Lung (tissue), 12 donors: ENCODE data around the gene KRT31. TPM values are rescaled to one million over a fixed set of nuclear protein-coding genes. Genes with fewer than 3 reads are reported as not detected.

Experiments
- ATAC-seq: fragments of 200-7000 bp; cut with Tn5 transposase; one replicate; pipeline ENCODE4 v1.9.1; 2020; ENCODE audit warnings: moderate number of reproducible peaks; ENCODE audit not compliant: insufficient read depth, low FRiP score
- DNase-seq, 3 donors: peaks; one replicate each; pipeline ENCODE4 v3.0.0-alpha.2; 2013 to 2017
- H3K27ac ChIP-seq, 2 donors: one replicate each; pipeline ENCODE4 v1.5.1; 2013; ENCODE audit warnings: mild to moderate bottlenecking in 2 of 2, moderate library complexity in 2 of 2, control low read depth in 1 of 2, inconsistent platforms in 1 of 2, low read depth in 1 of 2, low read length in 1 of 2
- H3K27me3 ChIP-seq, 3 donors: one replicate each; pipeline ENCODE4 v1.5.1; 2013; ENCODE audit warnings: low read length in 2 of 3; ENCODE audit not compliant: control insufficient read depth in 3 of 3, insufficient read depth in 3 of 3
- H3K36me3 ChIP-seq, 4 donors: one replicate each; pipeline ENCODE4 v1.5.1; 2013; ENCODE audit warnings: low read length in 4 of 4, mild to moderate bottlenecking in 1 of 4, moderate library complexity in 1 of 4; ENCODE audit not compliant: control insufficient read depth in 4 of 4, insufficient read depth in 4 of 4
- H3K4me1 ChIP-seq, 5 donors: one replicate each; pipeline ENCODE4 v1.5.1; 2013; ENCODE audit warnings: low read length in 5 of 5, mild to moderate bottlenecking in 2 of 5, moderate library complexity in 1 of 5; ENCODE audit not compliant: control insufficient read depth in 5 of 5, insufficient read depth in 5 of 5
- H3K4me3 ChIP-seq: one replicate; pipeline ENCODE4 v1.5.1; 2013; ENCODE audit warnings: mild to moderate bottlenecking, control low read depth, moderate library complexity
- H3K9ac ChIP-seq, 2 donors: one replicate each; pipeline ENCODE4 v1.5.1; 2013; ENCODE audit warnings: low read length in 2 of 2, control low read depth in 1 of 2; ENCODE audit not compliant: insufficient read depth in 1 of 2
- H3K9me3 ChIP-seq, 4 donors: one replicate each; pipeline ENCODE4 v1.5.1; 2013; ENCODE audit warnings: low read length in 3 of 4, mild to moderate bottlenecking in 1 of 4, moderate library complexity in 1 of 4; ENCODE audit not compliant: control insufficient read depth in 4 of 4, insufficient read depth in 3 of 4
- WGBS, 2 donors: extraction: QIAGEN DNeasy Blood & Tissue Kit; methylation state at CpG; one replicate each; pipeline ENCODE4 v1.1.7; 2013; 5-methylcytosine and 5-hydroxymethylcytosine counted together
- polyA plus RNA-seq, 2 donors: library from polyadenylated mRNA; stranded (reverse); fragments of 200-250 nt; gene quantifications; one replicate each; pipeline ENCODE4 v1.2.1, GENCODE V29; 2013
- total RNA-seq, 2 donors: library from RNA; depleted of rRNA in 1 of 2; stranded (reverse); fragments of >200 nt in 1 of 2; gene quantifications; one replicate each; pipeline ENCODE4 v1.2.1, GENCODE V29; 2014 to 2021
- TF ChIP-seq, protein P1 (sequence below): IDR thresholded peaks from 2 replicates; pipeline ENCODE4 v1.5.1; 2012; ENCODE audit warnings: mild to moderate bottlenecking; ENCODE audit errors: control extremely low read depth, extremely low read depth
- donor health status: control.
- donor health status: control.
- donor health status: Bipolar disorder and iron deficiency.
- donor health status: healthy.
- donor health status: DM: yes; HTN: yes; CAD: no.

The KRT31 gene
- total and polyA plus RNA-seq, 4 donors: 0.02 TPM; not detected in 3

DNA sequence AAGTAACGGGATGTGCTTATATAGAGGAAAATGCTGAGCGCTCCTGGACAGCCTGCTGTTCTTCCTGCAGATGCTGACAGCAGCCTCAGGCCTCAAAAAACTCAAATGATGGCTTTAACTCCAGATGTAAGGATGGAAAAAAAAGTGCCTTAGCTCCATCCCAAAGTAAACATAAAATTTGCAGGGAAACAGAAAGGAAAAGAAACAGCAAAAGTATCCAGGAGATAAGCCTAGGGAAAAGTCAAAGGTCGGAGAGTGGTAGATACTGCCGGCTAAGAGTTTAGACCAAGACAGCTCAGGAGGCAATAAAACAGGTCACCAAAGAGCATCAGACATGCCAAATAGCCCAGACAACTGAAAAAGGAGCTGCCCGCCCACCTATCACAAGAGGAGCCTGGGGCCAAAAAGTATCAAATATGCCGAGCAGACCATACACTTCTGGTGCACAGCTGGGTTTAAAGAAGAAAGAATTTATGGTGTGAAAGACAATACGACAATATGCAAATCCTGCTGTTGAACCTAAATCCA, 6.9 kb downstream of the KRT31 start:
- Histone ChIP-seq H3K9ac (no peak overlapping the region), H3K27ac (no peak overlapping the region), H3K4me3 (no peak overlapping the region), H3K27me3 (peaks cover 0 to 4% (median 0%) of the 10 kb centered on the region in 3 donors), H3K36me3 (no peaks in the 10 kb centered on the region), H3K9me3 (peaks cover 0 to 8% (median 3%) of the 10 kb centered on the region in 4 donors), H3K4me1 (peaks cover 0 to 4% (median 0%) of the 10 kb centered on the region in 5 donors)
- TF ChIP-seq, protein P1, sequence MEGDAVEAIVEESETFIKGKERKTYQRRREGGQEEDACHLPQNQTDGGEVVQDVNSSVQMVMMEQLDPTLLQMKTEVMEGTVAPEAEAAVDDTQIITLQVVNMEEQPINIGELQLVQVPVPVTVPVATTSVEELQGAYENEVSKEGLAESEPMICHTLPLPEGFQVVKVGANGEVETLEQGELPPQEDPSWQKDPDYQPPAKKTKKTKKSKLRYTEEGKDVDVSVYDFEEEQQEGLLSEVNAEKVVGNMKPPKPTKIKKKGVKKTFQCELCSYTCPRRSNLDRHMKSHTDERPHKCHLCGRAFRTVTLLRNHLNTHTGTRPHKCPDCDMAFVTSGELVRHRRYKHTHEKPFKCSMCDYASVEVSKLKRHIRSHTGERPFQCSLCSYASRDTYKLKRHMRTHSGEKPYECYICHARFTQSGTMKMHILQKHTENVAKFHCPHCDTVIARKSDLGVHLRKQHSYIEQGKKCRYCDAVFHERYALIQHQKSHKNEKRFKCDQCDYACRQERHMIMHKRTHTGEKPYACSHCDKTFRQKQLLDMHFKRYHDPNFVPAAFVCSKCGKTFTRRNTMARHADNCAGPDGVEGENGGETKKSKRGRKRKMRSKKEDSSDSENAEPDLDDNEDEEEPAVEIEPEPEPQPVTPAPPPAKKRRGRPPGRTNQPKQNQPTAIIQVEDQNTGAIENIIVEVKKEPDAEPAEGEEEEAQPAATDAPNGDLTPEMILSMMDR: no peak
- WGBS, 2 donors: 67 to 76% methylated on average over 7 of the region's 7 CpGs
- no peak for ATAC-seq
- DNase-seq: no peak

DNA sequence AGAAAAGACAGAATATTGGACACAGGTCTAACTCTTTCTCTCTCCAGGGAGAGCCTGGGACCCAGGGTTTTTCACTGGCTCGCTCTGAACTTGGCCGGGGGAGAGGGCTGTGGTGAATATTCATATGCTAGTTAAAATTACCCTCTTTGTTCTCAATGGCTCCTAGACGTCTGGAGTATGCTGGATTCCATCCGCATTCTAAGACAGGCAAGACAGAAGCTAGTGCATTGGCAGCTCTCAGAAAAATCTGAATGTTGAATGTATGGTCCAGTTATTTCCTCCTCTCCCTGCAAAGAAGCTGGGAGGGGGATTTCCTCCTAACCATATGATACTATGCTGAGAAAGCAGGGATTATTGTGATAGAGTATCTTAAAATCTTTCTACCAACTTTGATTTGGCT, 9.7 kb downstream of the KRT31 start:
- TF ChIP-seq, protein P1: no peak
- DNase-seq (no peak), ATAC-seq (no peak)
- Histone ChIP-seq H3K9me3 (peaks cover 0 to 8% (median 3%) of the 10 kb centered on the region in 4 donors), H3K9ac (no peak overlapping the region), H3K4me1 (no peaks in the 10 kb centered on the region), H3K36me3 (no peaks in the 10 kb centered on the region), H3K4me3 (no peak overlapping the region), H3K27ac (no peak overlapping the region), H3K27me3 (peaks cover 0 to 4% (median 0%) of the 10 kb centered on the region in 3 donors)
- 72 to 82% methylated on average over 4 of the region's 4 CpGs for WGBS, 2 donors

DNA sequence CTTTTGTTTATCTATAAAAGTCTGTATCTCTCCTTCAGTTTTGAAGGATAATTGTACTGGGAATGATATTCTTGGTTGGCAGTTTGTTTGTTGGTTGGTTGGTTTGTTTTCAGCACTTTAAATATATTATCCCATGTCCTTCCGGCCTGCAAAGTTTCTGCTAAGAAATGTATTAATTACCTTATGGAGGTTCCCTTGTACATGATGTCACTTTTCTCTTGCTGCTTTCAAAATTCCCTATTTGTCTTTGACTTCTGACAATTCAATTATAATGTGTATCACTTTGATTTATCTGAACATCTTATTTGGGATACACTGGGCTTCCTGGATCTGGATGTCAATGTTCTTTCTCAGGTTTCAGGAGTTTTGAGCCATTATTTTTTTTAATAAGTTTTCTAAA, 11.2 kb downstream of the KRT31 start:
- Histone ChIP-seq H3K4me1 (no peaks in the 10 kb centered on the region), H3K36me3 (no peaks in the 10 kb centered on the region), H3K27ac (no peak overlapping the region), H3K27me3 (no peaks in the 10 kb centered on the region), H3K9me3 (peaks cover 0 to 8% (median 3%) of the 10 kb centered on the region in 4 donors), H3K4me3 (no peak overlapping the region), H3K9ac (no peak overlapping the region)
- DNase-seq: no peak
- no peak for ATAC-seq
- TF ChIP-seq, protein P1: no peak
- 92 to 100% methylated on average over 1 of the region's 1 CpG for WGBS, 2 donors

DNA sequence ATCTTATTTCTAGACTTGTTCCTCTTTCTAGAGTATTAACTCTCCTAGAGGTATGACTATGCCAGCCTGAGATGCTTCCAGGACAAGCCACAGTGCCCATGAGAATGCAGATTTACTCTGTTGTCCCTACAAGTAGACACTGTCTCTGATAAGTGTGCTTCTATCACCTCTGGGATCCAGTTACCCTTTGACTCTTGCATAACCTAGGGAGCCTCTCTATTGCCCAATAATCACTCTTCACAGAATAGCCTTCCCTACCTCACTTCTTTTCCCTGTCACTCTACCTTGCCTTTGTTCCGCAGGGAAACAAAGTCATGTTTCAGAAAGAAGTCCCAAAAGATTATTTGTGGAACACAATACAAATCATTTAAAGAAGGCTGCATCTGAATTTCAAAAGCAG, 13.7 kb downstream of the KRT31 start:
- H3K27ac ChIP-seq: no peak overlapping the region
- WGBS, 2 donors: 93 to 100% methylated on average over 1 of the region's 1 CpG
- H3K4me3 ChIP-seq: no peak overlapping the region
- no peaks in the 10 kb centered on the region for H3K27me3 ChIP-seq
- H3K9ac ChIP-seq: no peak overlapping the region
- ATAC-seq (no peak), DNase-seq (no peak)
- H3K36me3 ChIP-seq: no peaks in the 10 kb centered on the region
- H3K4me1 ChIP-seq: no peaks in the 10 kb centered on the region
- peaks cover 0 to 8% (median 3%) of the 10 kb centered on the region in 4 donors for H3K9me3 ChIP-seq
- TF ChIP-seq, protein P1: no peak
